Measurements from ENCODE around the gene TPCN1. TPM values are rescaled to one million over a fixed set of nuclear protein-coding genes. Genes with fewer than 3 reads are reported as not detected.

The TPCN1 gene
- total RNA-seq, 1 donor from 2014 or later, result 51.9 TPM

GRCh38 chr12:113179023-113179422 lies 42.2 kb upstream of the TPCN1 start:
- DNase-seq (no peak), ATAC-seq (no peak)
- Histone ChIP-seq H3K4me3 (no peak overlapping the region), H3K36me3 (peaks cover 72% of the 10 kb centered on the region), H3K27me3 (no peaks in the 10 kb centered on the region), H3K9me3 (no peaks in the 10 kb centered on the region), H3K4me1 (peaks cover 9% of the 10 kb centered on the region), H3K27ac (no peak overlapping the region)
- TF ChIP-seq CTCF (IDR thresholded peaks at IDR 0.05), result no peak
- intact Hi-C loops (cut with DNase I), result loop anchor here (10.0 kb wide), 1 partner anchor 124 kb away; the partner anchor contains the start of gene DTX1

GRCh38 chr12:113180333-113180732 lies 40.9 kb upstream of the TPCN1 start:
- DNase-seq (no peak), ATAC-seq (no peak)
- Histone ChIP-seq H3K9me3 (no peaks in the 10 kb centered on the region), H3K4me3 (no peak overlapping the region), H3K27me3 (no peaks in the 10 kb centered on the region), H3K27ac (no peak overlapping the region), H3K4me1 (peaks cover 9% of the 10 kb centered on the region), H3K36me3 (peaks cover 58% of the 10 kb centered on the region)
- no peak for TF ChIP-seq CTCF (IDR thresholded peaks at IDR 0.05)
- intact Hi-C loops (cut with DNase I), result no loop called here

GRCh38 chr12:113181975-113182374 lies 39.3 kb upstream of the TPCN1 start:
- Histone ChIP-seq H3K4me1 (peaks cover 18% of the 10 kb centered on the region), H3K4me3 (no peak overlapping the region), H3K27ac (no peak overlapping the region), H3K36me3 (peaks cover 42% of the 10 kb centered on the region), H3K27me3 (no peaks in the 10 kb centered on the region), H3K9me3 (no peaks in the 10 kb centered on the region)
- intact Hi-C loops (cut with DNase I), result no loop called here
- ATAC-seq (no peak), DNase-seq (no peak)
- no peak for TF ChIP-seq CTCF (IDR thresholded peaks at IDR 0.05)

- intact Hi-C loops (cut with DNase I), result no loop called here
- Histone ChIP-seq H3K36me3 (peaks cover 31% of the 10 kb centered on the region), H3K4me1 (peaks cover 22% of the 10 kb centered on the region), H3K27ac (no peak overlapping the region), H3K4me3 (no peak overlapping the region), H3K27me3 (no peaks in the 10 kb centered on the region), H3K9me3 (no peaks in the 10 kb centered on the region)
- DNase-seq, result no peak
- no peak for TF ChIP-seq CTCF (IDR thresholded peaks at IDR 0.05)
- no peak for ATAC-seq
Measured at GRCh38 chr12:113183030-113183589, 38.2 kb upstream of the TPCN1 start.

GRCh38 chr12:113184098-113184899 lies 37.0 kb upstream of the TPCN1 start:
- no peaks in the 10 kb centered on the region for H3K9me3 ChIP-seq
- no peak for TF ChIP-seq CTCF (IDR thresholded peaks at IDR 0.05)
- DNase-seq, result no peak
- peak overlapping the region; percentile 98 for H3K27ac ChIP-seq
- intact Hi-C loops (cut with DNase I), result no loop called here
- peak; percentile 49 for ATAC-seq
- no peaks in the 10 kb centered on the region for H3K27me3 ChIP-seq
- H3K4me3 ChIP-seq, result peak overlapping the region; percentile 79
- H3K36me3 ChIP-seq, result peaks cover 19% of the 10 kb centered on the region
- H3K4me1 ChIP-seq, result peaks cover 22% of the 10 kb centered on the region

Measured in upper lobe of right lung (tissue), 1 donor.